ENCODE results near the gene RNF224. TPM values are rescaled to one million over a fixed set of nuclear protein-coding genes. Genes with fewer than 3 reads are reported as not detected.
A peak's percentile ranks its signal among the peaks of the same experiment; 100 is the strongest.

Gene RNF224
- total RNA-seq, 1 donor = not detected

GRCh38 chr9:137214620-137215019 is 12.7 kb upstream of the RNF224 start:
- H3K4me3 ChIP-seq (ENCODE audit: low read depth, low read length) = no peak overlapping the region
- no peak for DNase-seq (ENCODE audit: low read depth)
- TF ChIP-seq CTCF (IDR thresholded peaks at IDR 0.05; ENCODE audit: insufficient read depth, low read depth, low read length) = no peak

DNA sequence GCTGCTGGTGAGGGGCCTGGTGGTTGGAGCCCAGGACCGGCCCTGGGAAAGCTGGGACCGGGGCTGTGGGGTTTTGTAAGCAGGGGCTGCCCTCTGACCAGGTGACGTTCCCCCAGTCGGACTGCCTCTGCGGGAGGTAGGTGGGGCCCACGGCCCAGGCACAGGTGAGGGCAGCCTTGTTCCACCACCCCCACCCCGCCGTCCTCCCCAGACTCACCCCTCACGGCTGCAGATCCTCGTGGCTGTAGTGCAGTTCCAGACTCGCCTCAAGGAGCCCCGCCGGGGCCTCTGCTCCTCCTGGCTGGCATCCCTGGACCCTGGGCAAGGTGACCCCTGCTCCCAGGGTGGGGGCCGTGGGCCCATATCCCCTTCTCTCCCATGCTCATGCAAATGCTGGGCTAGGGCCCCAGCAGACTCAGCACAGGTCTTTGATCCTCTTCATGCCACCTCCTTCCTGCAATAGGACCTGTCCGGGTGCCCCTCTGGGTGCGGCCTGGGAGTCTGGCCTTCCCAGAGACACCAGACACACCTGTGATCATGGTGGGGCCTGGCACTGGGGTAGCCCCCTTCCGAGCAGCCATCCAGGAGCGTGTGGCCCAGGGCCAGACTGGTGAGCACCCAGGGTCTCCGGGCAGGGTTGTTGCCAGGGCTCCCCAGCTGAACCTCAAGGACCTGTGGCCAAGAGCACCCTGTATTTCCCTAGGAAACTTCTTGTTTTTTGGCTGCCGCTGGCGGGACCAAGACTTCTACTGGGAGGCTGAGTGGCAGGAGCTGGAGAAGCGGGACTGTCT is 11.9 kb upstream of the RNF224 start:
- DNase-seq (ENCODE audit: low read depth) = no peak
- no peak overlapping the region for H3K4me3 ChIP-seq (ENCODE audit: low read depth, low read length)
- TF ChIP-seq CTCF (IDR thresholded peaks at IDR 0.05; ENCODE audit: insufficient read depth, low read depth, low read length) = no peak

DNA sequence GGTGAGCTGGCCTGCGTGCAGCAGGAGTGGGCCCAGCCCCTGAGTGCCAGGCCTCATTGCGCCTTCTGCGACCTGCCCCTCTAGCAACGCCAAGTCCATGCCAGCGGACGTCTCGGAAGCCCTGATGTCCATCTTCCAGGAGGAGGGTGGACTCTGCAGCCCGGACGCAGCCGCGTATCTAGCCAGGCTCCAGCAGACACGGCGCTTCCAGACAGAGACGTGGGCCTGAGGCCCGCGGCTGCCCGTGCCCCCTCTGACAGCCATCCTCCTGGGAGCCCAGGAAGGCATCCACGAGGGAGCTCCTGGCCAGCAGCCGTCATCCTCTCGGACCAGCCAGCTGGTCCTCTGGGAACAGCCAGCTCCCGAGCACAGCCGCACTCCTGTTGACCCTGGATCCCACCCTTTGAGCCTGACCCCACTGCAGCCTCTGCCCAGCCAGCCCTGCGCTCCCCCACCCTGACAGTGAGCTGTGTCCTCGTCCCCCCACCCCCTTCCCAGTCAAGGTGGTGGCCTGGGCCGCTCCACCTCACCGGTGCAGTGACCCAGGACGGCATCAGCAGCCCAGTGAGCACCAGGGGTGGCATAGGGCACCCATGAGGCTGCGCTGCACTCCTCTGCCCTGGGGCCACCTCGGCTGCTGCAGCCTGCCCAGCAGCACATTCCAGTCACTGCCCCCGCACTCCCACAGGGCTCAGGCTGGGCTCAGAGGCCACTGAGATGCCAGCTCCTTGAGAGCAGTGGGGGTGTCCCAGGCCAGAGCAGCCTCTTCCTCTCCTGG is 10.9 kb upstream of the RNF224 start:
- H3K4me3 ChIP-seq (ENCODE audit: low read depth, low read length) = no peak overlapping the region
- no peak for DNase-seq (ENCODE audit: low read depth)
- no peak for TF ChIP-seq CTCF (IDR thresholded peaks at IDR 0.05; ENCODE audit: insufficient read depth, low read depth, low read length)

DNA sequence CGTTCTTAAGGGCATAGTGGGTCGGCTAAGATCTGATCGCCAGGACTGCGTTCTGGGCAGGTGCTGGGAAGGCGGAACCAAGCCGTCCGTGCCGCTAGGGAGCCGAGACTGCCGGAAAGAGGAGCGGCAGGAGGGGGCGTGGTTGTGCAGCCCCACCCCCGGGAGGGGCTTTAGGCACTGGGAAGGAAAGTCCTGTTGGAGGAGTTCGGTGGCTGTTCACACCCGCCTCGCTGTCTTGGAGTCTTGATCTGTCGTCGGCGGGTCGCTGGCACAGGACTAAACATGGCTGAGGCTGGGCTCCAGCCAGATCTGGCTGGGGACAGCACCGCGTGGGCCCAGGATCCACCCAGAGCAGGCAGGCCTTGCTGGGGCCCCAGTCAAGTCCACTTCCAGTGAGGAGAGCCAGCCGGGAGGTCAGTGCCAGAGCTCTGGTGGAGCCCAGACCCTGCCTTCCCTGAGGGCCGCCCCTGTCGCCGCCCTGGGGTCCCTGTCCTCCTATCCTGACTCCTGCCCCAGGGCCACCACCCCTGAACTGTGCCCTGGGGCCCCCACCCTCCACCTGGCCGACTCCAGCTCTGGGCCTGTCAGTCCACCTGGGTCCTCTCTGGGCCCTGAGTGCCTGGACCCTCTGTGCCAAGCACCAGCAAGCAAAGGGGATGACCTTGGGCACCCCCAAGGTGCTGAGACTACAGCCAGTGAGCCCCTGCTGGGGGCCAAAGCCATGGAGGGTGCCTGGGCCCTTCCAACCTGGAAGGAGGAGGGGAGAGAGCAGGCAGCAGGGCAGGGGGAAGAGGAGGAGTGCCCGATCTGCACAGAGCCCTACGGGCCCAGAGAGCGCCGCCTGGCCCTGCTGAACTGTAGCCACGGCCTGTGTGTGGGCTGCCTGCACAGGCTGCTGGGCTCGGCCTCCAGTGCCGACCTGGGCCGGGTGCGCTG is 9.8 kb upstream of the RNF224 start:
- H3K4me3 ChIP-seq (ENCODE audit: low read depth, low read length) = peak overlapping the region; percentile 46
- DNase-seq (ENCODE audit: low read depth) = peak; percentile 52
- no peak for TF ChIP-seq CTCF (IDR thresholded peaks at IDR 0.05; ENCODE audit: insufficient read depth, low read depth, low read length)

DNA sequence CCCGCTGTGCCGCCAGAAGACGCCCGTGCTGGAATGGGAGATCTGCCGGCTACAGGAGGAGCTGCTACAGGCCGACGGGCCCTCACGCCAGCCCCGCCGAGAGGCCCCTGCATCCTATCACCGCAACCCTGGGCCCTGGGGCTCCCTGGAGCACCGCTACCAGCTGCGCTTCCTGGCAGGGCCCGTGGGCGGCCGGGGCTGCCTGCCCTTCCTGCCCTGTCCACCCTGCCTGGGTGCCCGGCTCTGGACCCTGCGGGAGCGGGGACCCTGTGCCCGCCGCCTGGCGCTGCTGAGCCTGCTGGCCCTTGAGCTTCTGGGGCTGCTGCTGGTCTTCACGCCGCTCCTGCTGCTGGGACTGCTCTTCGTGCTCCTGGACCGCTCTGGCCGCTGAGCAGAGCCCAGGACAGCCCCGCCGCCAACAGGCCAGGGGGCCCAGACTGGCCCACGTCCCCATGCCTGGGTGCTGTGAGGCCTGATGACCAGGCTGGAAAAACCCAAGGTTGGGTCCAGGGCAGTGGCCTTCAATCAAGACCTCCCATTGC is 9.0 kb upstream of the RNF224 start:
- no peak for TF ChIP-seq CTCF (IDR thresholded peaks at IDR 0.05; ENCODE audit: insufficient read depth, low read depth, low read length)
- DNase-seq (ENCODE audit: low read depth) = no peak
- no peak overlapping the region for H3K4me3 ChIP-seq (ENCODE audit: low read depth, low read length)

GRCh38 chr9:137218754-137219271 is 8.5 kb upstream of the RNF224 start:
- H3K4me3 ChIP-seq (ENCODE audit: low read depth, low read length) = no peak overlapping the region
- peak; percentile 54 for DNase-seq (ENCODE audit: low read depth)
- no peak for TF ChIP-seq CTCF (IDR thresholded peaks at IDR 0.05; ENCODE audit: insufficient read depth, low read depth, low read length)

Data from fibroblast of villous mesenchyme (primary cell).